OCI-LY7 (cell line): ENCODE results near the gene PBX1. TPM values are rescaled to one million over a fixed set of nuclear protein-coding genes. Genes with fewer than 3 reads are reported as not detected.

Experiments
- Bru-seq: library from RNA; stranded (reverse); fragments of 400-500 nt; gene quantifications from one replicate; lab custom pipeline; 2021; lab: Mats Ljungman, UMichigan
- BruChase-seq, 2 experiments: library from RNA; stranded (reverse); fragments of 400-500 nt; gene quantifications; one replicate each; lab custom pipeline; 2021; lab: Mats Ljungman, UMichigan
- BruUV-seq: library from RNA; stranded (reverse); fragments of 400-500 nt; replicated peaks from 2 replicates; lab custom pipeline; 2021; lab: Mats Ljungman, UMichigan
- CTCF ChIA-PET: fragments of 300-600 bp; sonication (Branson Sonifier 250); formaldehyde crosslinking; loops from one replicate; lab custom pipeline; 2022; ENCODE audit warnings: antibody characterized with exemption; ENCODE audit not compliant: unreplicated experiment; lab: Charles Lee
- POLR2A ChIA-PET: fragments of 300-600 bp; sonication (Branson Sonifier 250); formaldehyde crosslinking; loops from one replicate; lab custom pipeline; 2022; ENCODE audit warnings: antibody characterized with exemption; lab: Charles Lee
- DNase-seq: peaks from one replicate; pipeline ENCODE4 v3.0.0-alpha.2; 2015; ENCODE audit warnings: low spot score
- H2AFZ ChIP-seq: fragments of 200-600 bp; sonication (generic), shearing (Covaris generic); 2 replicates; pipeline ENCODE4 v1.6.1; 2014; ENCODE audit warnings: mild to moderate bottlenecking, antibody characterized with exemption, low read length, moderate library complexity
- H3K27ac ChIP-seq: fragments of 200-600 bp; sonication (generic); 2 replicates; pipeline ENCODE4 v1.5.1; 2014; ENCODE audit warnings: mixed run types, low read depth, mild to moderate bottlenecking, moderate library complexity, low read length, inconsistent platforms; ENCODE audit not compliant: poor library complexity, severe bottlenecking
- H3K36me3 ChIP-seq: fragments of 200-600 bp; sonication (generic); 2 replicates; pipeline ENCODE4 v1.6.1; 2014; ENCODE audit warnings: mild to moderate bottlenecking, antibody characterized with exemption, low read length, moderate library complexity, mixed read lengths; ENCODE audit not compliant: insufficient read depth
- H3K4me1 ChIP-seq: fragments of 200-600 bp; sonication (generic); 2 replicates; pipeline ENCODE4 v1.5.1; 2014; ENCODE audit warnings: mild to moderate bottlenecking, low read length; ENCODE audit not compliant: insufficient read depth, poor library complexity, severe bottlenecking
- H3K4me2 ChIP-seq: fragments of 200-600 bp; sonication (generic); 2 replicates; pipeline ENCODE4 v1.6.1; 2014; ENCODE audit warnings: mild to moderate bottlenecking, low read length
- H3K4me3 ChIP-seq: fragments of 200-600 bp; sonication (generic); 2 replicates; pipeline ENCODE4 v1.5.1; 2014; ENCODE audit warnings: mild to moderate bottlenecking, low read depth, low read length; ENCODE audit not compliant: poor library complexity, severe bottlenecking
- H3K79me2 ChIP-seq: fragments of 200-600 bp; sonication (generic); 2 replicates; pipeline ENCODE4 v1.6.1; 2016; ENCODE audit warnings: low read depth, mild to moderate bottlenecking, low read length, moderate library complexity, mixed read lengths; ENCODE audit not compliant: insufficient read depth
- H3K9me2 ChIP-seq: fragments of 200-600 bp; sonication (generic); 2 replicates; pipeline ENCODE4 v1.6.1; 2016; ENCODE audit warnings: mild to moderate bottlenecking, low read length, mixed read lengths; ENCODE audit not compliant: insufficient read depth
- H3K9me3 ChIP-seq: fragments of 200-600 bp; sonication (generic); 2 replicates; pipeline ENCODE4 v1.6.1; 2014; ENCODE audit warnings: mild to moderate bottlenecking, mixed run types, low read length, mixed read lengths
- H4K20me1 ChIP-seq: fragments of 200-600 bp; sonication (generic); 2 replicates; pipeline ENCODE4 v1.6.1; 2014; ENCODE audit warnings: mild to moderate bottlenecking, antibody characterized with exemption, low read length, moderate library complexity, mixed read lengths; ENCODE audit not compliant: insufficient read depth
- CTCF ChIP-seq: fragments of 200-600 bp; sonication (generic); conservative IDR thresholded peaks from 2 replicates; pipeline ENCODE4 v1.5.1; 2014; ENCODE audit warnings: mild to moderate bottlenecking, antibody characterized with exemption, low read length, moderate library complexity, mixed read lengths
- EZH2phosphoT487 ChIP-seq: fragments of 200-600 bp; sonication (generic); IDR thresholded peaks from 2 replicates; pipeline ENCODE4 v1.6.1; 2018; ENCODE audit warnings: low read depth, borderline replicate concordance, mild to moderate bottlenecking, mixed run types, antibody characterized with exemption, low read length, moderate library complexity, mixed read lengths
- intact Hi-C: fragments of 100-400 bp; cut with micrococcal nuclease; formaldehyde crosslinking; loops from one replicate; pipeline ENCODE4 v1.10.0; 2022; ENCODE audit not compliant: unreplicated experiment
- long read RNA-seq: library from polyadenylated mRNA; stranded (forward); transcript quantifications from one replicate; pipeline ENCODE4 v2.0.0, GENCODE V29; 2022
- total RNA-seq, 2 experiments: library from RNA; depleted of rRNA in 1 of 2; stranded (reverse); fragments of >200 nt in 1 of 2; shearing (Covaris generic) in 1 of 2; gene quantifications; 2 replicates each; pipeline ENCODE4 v1.2.3, GENCODE V29; 2014 to 2022

The PBX1 gene
- total RNA-seq (2014; rRNA removed; shearing (Covaris generic)) (not detected in 2 replicates), total RNA-seq (2022) (not detected in 2 replicates), Bru-seq, nascent RNA (percentile 7 among the genes with signal in this experiment), BruChase-seq, experiment 1, labeled RNA remaining after a 6-hour chase (percentile 4 among the genes with signal in this experiment), BruChase-seq, experiment 2, labeled RNA remaining after a 2-hour chase (percentile 8 among the genes with signal in this experiment)
- long read RNA-seq, result 0 reads

GRCh38 chr1:164558461-164559341 lies at the start of gene PBX1:
PBX1 (plus strand) TSS chr1:164559184.
- no peaks in the 10 kb centered on the region for H3K9me3 ChIP-seq
- peak within 1 kb of the TSS; percentile 76 for H2AFZ ChIP-seq
- no TSS peak for BruUV-seq
- no peaks in the 10 kb centered on the region for H3K4me1 ChIP-seq
- no peaks in the 10 kb centered on the region for H3K79me2 ChIP-seq
- no peak within 1 kb of the TSS for H3K27ac ChIP-seq
- CTCF ChIA-PET, result interaction anchor here (0.7 kb wide), 1 partner anchor 126 kb away, joined by 4 read pairs; no protein-coding TSS in a partner anchor
- no peaks in the 10 kb centered on the region for H3K36me3 ChIP-seq
- intact Hi-C loops, result no loop called here
- POLR2A ChIA-PET, result interaction anchor here (0.6 kb wide), 2 partner anchors 46 to 1103 kb away, joined by 3 to 4 read pairs; no protein-coding TSS in a partner anchor
- H3K4me2 ChIP-seq, result peak within 1 kb of the TSS; percentile 57
- H3K9me2 ChIP-seq, result no peaks in the 10 kb centered on the region
- H4K20me1 ChIP-seq, result no peaks in the 10 kb centered on the region
- TF ChIP-seq EZH2phosphoT487 (no peak), CTCF (no peak)
- peak; percentile 80 for DNase-seq
- peak within 1 kb of the TSS; percentile 56 for H3K4me3 ChIP-seq

GRCh38 chr1:164510435-164510834 lies 48.5 kb upstream of the PBX1 start:
- Histone ChIP-seq H3K4me3 (no peak overlapping the region), H3K4me2 (no peak overlapping the region), H3K36me3 (no peaks in the 10 kb centered on the region), H2AFZ (no peak overlapping the region), H4K20me1 (no peaks in the 10 kb centered on the region), H3K79me2 (no peaks in the 10 kb centered on the region), H3K9me2 (no peaks in the 10 kb centered on the region), H3K9me3 (no peaks in the 10 kb centered on the region), H3K4me1 (no peaks in the 10 kb centered on the region), H3K27ac (no peak overlapping the region)
- intact Hi-C loops, result no loop called here
- no TSS peak for BruUV-seq
- TF ChIP-seq CTCF, result no peak
- TF ChIP-seq EZH2phosphoT487, result no peak
- DNase-seq, result no peak
- ChIA-PET POLR2A (no interaction called here), CTCF (no interaction called here)
